GM12878 (cell line): Measurements from ENCODE around the gene SMIM1. TPM values are rescaled to one million over a fixed set of nuclear protein-coding genes. Genes with fewer than 3 reads are reported as not detected.

Source experiments
- ATAC-seq: fragments of 200-7000 bp; cut with Tn5 transposase; 3 replicates; pipeline ENCODE4 v1.9.1; 2020; ENCODE audit warnings: mild to moderate bottlenecking, moderate library complexity
- BruUV-seq: library from RNA; stranded (reverse); fragments of 400-500 nt; replicated peaks from 2 replicates; lab custom pipeline; 2021; lab: Mats Ljungman, UMichigan
- CTCF ChIA-PET: fragments of 300-600 bp; sonication (Branson Sonifier 250); formaldehyde crosslinking; extraction: SDS; loops from one replicate; lab custom pipeline; 2021; ENCODE audit warnings: inconsistent platforms; lab: Yijun Ruan, JAX
- POLR2A ChIA-PET: fragments of 350-600 bp; formaldehyde crosslinking; extraction: SDS; loops from one replicate; lab custom pipeline; 2021; ENCODE audit warnings: inconsistent platforms; lab: Charles Lee
- RAD21 ChIA-PET: fragments of 300-600 bp; sonication (Branson Sonifier 250); formaldehyde crosslinking; loops from one replicate; lab custom pipeline; 2023; ENCODE audit warnings: antibody characterized with exemption; ENCODE audit not compliant: unreplicated experiment; lab: Charles Lee
- SMC1A ChIA-PET: fragments of 300-600 bp; sonication (Branson Sonifier 250); formaldehyde crosslinking; loops from one replicate; lab custom pipeline; 2023; ENCODE audit not compliant: unreplicated experiment, uncharacterized antibody; lab: Charles Lee
- DNase-seq: peaks from one replicate; pipeline ENCODE4 v3.0.0-alpha.2; 2011; ENCODE audit warnings: low read depth, low spot score
- FAIRE-seq: peaks from 3 replicates; lab custom pipeline; 2011; peaks lifted over from hg19 to GRCh38; lab: Jason Lieb, UNC
- H2AFZ ChIP-seq: 2 replicates; pipeline ENCODE4 v1.6.0; 2011; ENCODE audit warnings: low read depth, low read length, control low read depth; ENCODE audit not compliant: control insufficient read depth
- H3K27ac ChIP-seq: 2 replicates; pipeline ENCODE4 v1.5.1; 2011; ENCODE audit warnings: control low read depth; ENCODE audit not compliant: control insufficient read depth, insufficient read depth
- H3K27me3 ChIP-seq, 2 experiments: replicated peaks in 1 of 2; 2 replicates each; pipeline versions ENCODE4 v1.6.0 to v1.6.1; 2011; ENCODE audit warnings: low read length in 1 of 2; ENCODE audit not compliant: control insufficient read depth in 2 of 2, insufficient read depth in 2 of 2
- H3K36me3 ChIP-seq, 2 experiments: 2 replicates each; pipeline ENCODE4 v1.5.1; 2011; ENCODE audit warnings: low read length in 1 of 2; ENCODE audit not compliant: control insufficient read depth in 2 of 2, insufficient read depth in 2 of 2
- H3K4me1 ChIP-seq: 2 replicates; pipeline ENCODE4 v1.6.1; 2011; ENCODE audit warnings: mild to moderate bottlenecking, low read length, moderate library complexity, mixed read lengths; ENCODE audit not compliant: control insufficient read depth, insufficient read depth
- H3K4me2 ChIP-seq: 2 replicates; pipeline ENCODE4 v1.6.0; 2011; ENCODE audit warnings: control low read depth; ENCODE audit not compliant: control insufficient read depth, insufficient read depth
- H3K4me3 ChIP-seq: fragments of 200-600 bp; sonication (generic); 2 replicates; pipeline ENCODE4 v1.5.1; 2016
- H3K79me2 ChIP-seq: 2 replicates; pipeline ENCODE4 v1.6.0; 2011; ENCODE audit warnings: low read length; ENCODE audit not compliant: control insufficient read depth, insufficient read depth
- H3K9ac ChIP-seq: 2 replicates; pipeline ENCODE4 v1.8.0; 2011; ENCODE audit warnings: low read length, control low read depth, mixed read lengths; ENCODE audit not compliant: control insufficient read depth, insufficient read depth
- H3K9me3 ChIP-seq: replicated peaks from 3 replicates; pipeline ENCODE4 v1.5.1; 2011; ENCODE audit warnings: mild to moderate bottlenecking, low read length; ENCODE audit not compliant: control insufficient read depth, insufficient read depth
- H4K20me1 ChIP-seq: 2 replicates; pipeline ENCODE4 v1.6.0; 2011; ENCODE audit not compliant: control insufficient read depth, insufficient read depth
- ATF3 ChIP-seq: IDR thresholded peaks from 2 replicates; pipeline ENCODE4 v1.6.1; 2011; ENCODE audit warnings: low read depth, mild to moderate bottlenecking, low read length, moderate library complexity, borderline replicate concordance; ENCODE audit errors: extremely low read depth
- BACH1 ChIP-seq: fragments of 450-650 bp; IDR thresholded peaks from 2 replicates; pipeline ENCODE4 v1.6.1; 2017; ENCODE audit warnings: mild to moderate bottlenecking, borderline replicate concordance
- CBX5 ChIP-seq: sonication (generic); IDR thresholded peaks from 2 replicates; pipeline ENCODE4 v1.6.1; 2016; ENCODE audit warnings: low read depth, moderate library complexity, mild to moderate bottlenecking, inconsistent platforms
- EED ChIP-seq: sonication (generic); IDR thresholded peaks from 2 replicates; pipeline ENCODE4 v1.6.1; 2016; ENCODE audit warnings: antibody characterized with exemption, low read depth
- EGR1 ChIP-seq, 2 experiments: IDR thresholded peaks; 1 replicate in 1 of 2; 2 replicates in 1 of 2; pipeline ENCODE4 v1.6.1; 2011 to 2012; ENCODE audit warnings: low read depth in 2 of 2, low read length in 2 of 2, borderline replicate concordance in 1 of 2, mild to moderate bottlenecking in 1 of 2, moderate library complexity in 1 of 2
- IRF3 ChIP-seq: fragments of 450-650 bp; IDR thresholded peaks from 2 replicates; pipeline ENCODE4 v1.6.1; 2014; ENCODE audit warnings: mild to moderate bottlenecking
- JUNB ChIP-seq: IDR thresholded peaks from 2 replicates; pipeline ENCODE4 v1.6.1; 2016; ENCODE audit warnings: antibody characterized with exemption, mild to moderate bottlenecking
- JUND ChIP-seq: IDR thresholded peaks from 2 replicates; pipeline ENCODE4 v1.6.1; 2012; ENCODE audit warnings: low read depth, mild to moderate bottlenecking, low read length, improper control_type of control experiment, moderate library complexity
- MAX ChIP-seq: IDR thresholded peaks from 2 replicates; pipeline ENCODE4 v1.6.1; 2012; ENCODE audit warnings: low read depth, low read length, improper control_type of control experiment
- MYB ChIP-seq: fragments of 150-350 bp; IDR thresholded peaks from 2 replicates; pipeline ENCODE4 v1.6.1; 2014; ENCODE audit warnings: mild to moderate bottlenecking, low read depth, low read length, borderline replicate concordance
- NFXL1 ChIP-seq: fragments of 450-650 bp; IDR thresholded peaks from 2 replicates; pipeline ENCODE4 v1.6.1; 2017; ENCODE audit warnings: antibody characterized with exemption, mild to moderate bottlenecking, borderline replicate concordance
- NRF1 ChIP-seq: conservative IDR thresholded peaks from 2 replicates; pipeline ENCODE4 v1.6.1; 2011; ENCODE audit warnings: mild to moderate bottlenecking, low read depth, low read length, improper control_type of control experiment
- RAD51 ChIP-seq: fragments of 450-650 bp; IDR thresholded peaks from 2 replicates; pipeline ENCODE4 v1.6.1; 2016; ENCODE audit warnings: moderate library complexity, mild to moderate bottlenecking, inconsistent platforms
- RBBP5 ChIP-seq: fragments of 200-600 bp; sonication (generic); conservative IDR thresholded peaks from 2 replicates; pipeline ENCODE4 v1.6.1; 2016
- TCF7 ChIP-seq: IDR thresholded peaks from 2 replicates; pipeline ENCODE4 v1.6.1; 2014; ENCODE audit warnings: antibody characterized with exemption, borderline replicate concordance
- ZNF24 ChIP-seq: fragments of 450-650 bp; IDR thresholded peaks from 2 replicates; pipeline ENCODE4 v1.6.1; 2017; ENCODE audit warnings: antibody characterized with exemption, mild to moderate bottlenecking
- ZSCAN29 ChIP-seq: fragments of 450-650 bp; IDR thresholded peaks from 2 replicates; pipeline ENCODE4 v1.6.1; 2017; ENCODE audit warnings: mild to moderate bottlenecking, moderate library complexity
- WGBS: methylation state at CpG from one replicate; pipeline ENCODE4 v1.1.6; 2016; ENCODE audit warnings: low lambda C conversion rate; ENCODE audit not compliant: insufficient replicate concordance, insufficient coverage; ENCODE audit errors: missing lambda C conversion rate; 5-methylcytosine and 5-hydroxymethylcytosine counted together
- in situ Hi-C: fragments of 300-500 bp; cut with MboI; formaldehyde crosslinking; loops from 9 replicates; pipeline ENCODE4 v1.14.3; 2018; ENCODE audit warnings: mixed read lengths
- intact Hi-C: fragments of 100-400 bp; cut with micrococcal nuclease; formaldehyde crosslinking; loops from one replicate; pipeline ENCODE4 v1.14.2; 2022; ENCODE audit not compliant: unreplicated experiment
- polyA plus RNA-seq, 11 experiments: library from polyadenylated mRNA; depleted of rRNA in 4 of 11; unstranded in 6 of 11; stranded (reverse) in 5 of 11; fragments of >200 nt; fragmentation: Nextera tagmentation in 4 of 11; fragmentation: Illumina TruSeq in 1 of 11; extraction: Ambion mirVana in 4 of 11; extraction: Trizol in 1 of 11; gene quantifications; 1 replicate in 1 of 11; 2 replicates in 10 of 11; pipeline versions ENCODE4 v1.2.1 to v1.2.3, GENCODE V29; 2011 to 2016; ENCODE audit warnings: inconsistent platforms in 2 of 11, missing spikeins in 2 of 11, low read depth in 1 of 11
- total RNA-seq, 4 experiments: library from RNA; depleted of rRNA in 3 of 4; stranded (reverse); fragments of >200 nt in 3 of 4; fragmentation: Illumina TruSeq in 1 of 4; extraction: Trizol in 1 of 4; gene quantifications; 2 replicates each; pipeline versions ENCODE4 v1.2.1 to v1.2.3, GENCODE V29; 2013 to 2021

The SMIM1 gene
- total and polyA plus RNA-seq, 10 of the 15 experiments (the other 5 are each of a cell fraction or from before 2014, with no cell fraction given), result 0.30 to 0.37 TPM; not detected in 8

DNA sequence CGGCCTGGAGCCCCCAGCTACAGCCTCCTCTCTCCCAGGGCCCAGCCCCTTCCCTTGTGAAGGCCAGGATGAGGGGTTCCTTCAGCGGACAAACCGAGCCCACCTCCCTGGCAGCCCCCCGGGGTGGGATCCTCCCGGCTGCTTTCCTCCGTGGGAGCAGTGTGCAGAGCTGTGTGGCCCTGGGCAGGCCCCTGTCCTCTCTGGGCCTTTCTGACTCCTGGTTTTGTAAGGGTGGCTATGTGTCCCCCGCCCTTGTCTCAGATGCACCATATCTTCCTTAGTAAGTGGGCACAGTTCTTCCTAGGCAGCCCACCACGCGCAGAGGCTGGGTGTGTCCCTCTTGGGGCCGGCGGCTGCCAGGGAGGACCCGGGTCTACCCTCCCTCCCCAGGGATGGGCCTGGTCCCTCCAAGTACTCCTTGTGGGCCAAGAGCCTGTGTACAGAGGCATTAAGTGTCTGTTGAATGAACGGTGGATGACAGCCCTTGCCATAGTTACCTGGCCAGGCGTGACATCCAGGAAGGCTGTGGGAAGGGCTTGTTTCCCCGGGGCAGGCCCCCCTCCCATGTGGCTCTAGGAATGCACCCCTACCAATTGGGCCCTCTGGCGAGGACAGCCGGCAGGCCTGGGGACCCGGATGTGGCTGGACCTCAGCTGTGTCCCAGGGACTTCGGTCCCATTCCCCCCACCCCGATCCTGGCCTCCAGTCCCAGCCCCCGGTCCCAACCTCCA lies 3.8 kb downstream of the SMIM1 start:
- FAIRE-seq (no peak), ATAC-seq (no peak), DNase-seq (no peak)
- Histone ChIP-seq H3K9ac (no peak overlapping the region), H3K27ac (no peak overlapping the region), H3K4me2 (no peak overlapping the region), H2AFZ (no peak overlapping the region), H3K9me3 (no peaks in the 10 kb centered on the region), H3K4me1 (peaks cover 15% of the 10 kb centered on the region), H3K36me3 (peaks cover 3 to 12% of the 10 kb centered on the region in 2 experiments; a peak in 3 of 4 replicates), H3K4me3 (no peak overlapping the region), H3K27me3 (no peaks in the 10 kb centered on the region)
- ChIA-PET CTCF (interaction anchor here (0.9 to 1.5 kb wide), 8 partner anchors 8 to 131 kb away, joined by 3 to 8 read pairs (median 4); partner anchors contain the start of gene LRRC47), POLR2A (interaction anchor here (1.3 kb wide), 1 partner anchor 20 kb away, joined by 4 read pairs; the partner anchor contains the start of gene LRRC47), RAD21 (interaction anchor here (0.7 to 1.5 kb wide), 4 partner anchors 20 to 123 kb away, joined by 3 to 12 read pairs (median 4); partner anchors contain the start of genes C1orf174 and LRRC47), SMC1A (no interaction called here)
- in situ Hi-C loops, result no loop called here
- 77% methylated on average over 19 of the region's 21 CpGs for WGBS
- no TSS peak for BruUV-seq
- intact Hi-C loops, result loop anchor here (1.0 kb wide), 1 partner anchor 25 kb away; no protein-coding TSS in a partner anchor
- TF ChIP-seq JUND (no peak), EGR1 (IDR thresholded peaks at IDR 0.05; ENCODE audit: borderline replicate concordance in 1 of 2, low read depth in 2 of 2, low read length in 2 of 2) (no peak), ZNF24 (no peak), RBBP5 (no peak), MAX (no peak), RAD51 (no peak), ZSCAN29 (no peak), NFXL1 (no peak), CBX5 (no peak), ATF3 (no peak), NRF1 (no peak), MYB (no peak), EED (no peak), JUNB (no peak), BACH1 (no peak), TCF7 (no peak), IRF3 (no peak)
- TF ChIP-seq, all 136 proteins: peak for 0
- no peaks in the 10 kb centered on the region for H4K20me1 ChIP-seq
- no peaks in the 10 kb centered on the region for H3K79me2 ChIP-seq
